Muscle of leg (tissue), 11 donors: ENCODE data around the gene APP. TPM values are rescaled to one million over a fixed set of nuclear protein-coding genes. Genes with fewer than 3 reads are reported as not detected.
"Not testable (repeated sequence)": the region's sequence is repeated elsewhere in the genome, so short reads cannot be mapped to it uniquely, and the experiment has no call there.

Source experiments
- DNase-seq: peaks from one replicate; pipeline ENCODE4 v3.0.0; 2013
- H3K27ac ChIP-seq: one replicate; pipeline ENCODE4 v1.5.1; 2013; ENCODE audit warnings: mild to moderate bottlenecking, low read length, control low read depth
- H3K27me3 ChIP-seq: one replicate; pipeline ENCODE4 v1.6.1; 2013; ENCODE audit warnings: low read length; ENCODE audit not compliant: control insufficient read depth, insufficient read depth
- H3K36me3 ChIP-seq: one replicate; pipeline ENCODE4 v1.6.1; 2013; ENCODE audit warnings: low read length; ENCODE audit not compliant: control insufficient read depth, insufficient read depth
- H3K4me1 ChIP-seq: one replicate; pipeline ENCODE4 v1.6.1; 2013; ENCODE audit warnings: low read length; ENCODE audit not compliant: control insufficient read depth, insufficient read depth
- H3K4me3 ChIP-seq: one replicate; pipeline ENCODE4 v1.5.1; 2013; ENCODE audit warnings: low read length, control low read depth
- H3K9me3 ChIP-seq: replicated peaks from 2 replicates; pipeline ENCODE4 v1.6.1; 2013; ENCODE audit warnings: low read depth, low read length; ENCODE audit not compliant: control insufficient read depth
- WGBS: methylation state at CpG from one replicate; pipeline ENCODE4 v1.1.5; 2013; ENCODE audit warnings: missing lambda C conversion rate; ENCODE audit not compliant: insufficient coverage; 5-methylcytosine and 5-hydroxymethylcytosine counted together
- polyA plus RNA-seq, 8 donors: library from polyadenylated mRNA; unstranded; fragments of 120-200 nt; gene quantifications; one replicate each; pipeline versions ENCODE4 v1.2.1 to v1.2.3, GENCODE V29; 2013; ENCODE audit warnings: inconsistent platforms in 1 of 8, low replicate concordance in 1 of 8; ENCODE audit not compliant: insufficient read length in 8 of 8, insufficient read depth in 1 of 8
- total RNA-seq: library from RNA; stranded (reverse); fragments of 120-200 nt; gene quantifications from one replicate; pipeline ENCODE4 v1.2.4, GENCODE V29; 2013

APP gene
- total and polyA plus RNA-seq, 9 donors = 154 to 476 (median 322) TPM

- no peaks in the 10 kb centered on the region for H3K36me3 ChIP-seq
- H3K4me1 ChIP-seq = no peaks in the 10 kb centered on the region
- no peaks in the 10 kb centered on the region for H3K27me3 ChIP-seq
- no peak overlapping the region for H3K27ac ChIP-seq
- peak; percentile 62 for DNase-seq
- no peak overlapping the region for H3K4me3 ChIP-seq
- 19% methylated on average over 2 of the region's 3 CpGs for WGBS
- no peaks in the 10 kb centered on the region for H3K9me3 ChIP-seq
These were observed 129.0 kb downstream of the APP start for GRCh38 chr21:26041431-26042180.

GRCh38 chr21:26036916-26037315 is 133.7 kb downstream of the APP start:
- DNase-seq = no peak
- no peak overlapping the region for H3K27ac ChIP-seq
- H3K27me3 ChIP-seq = no peaks in the 10 kb centered on the region
- H3K4me1 ChIP-seq = no peaks in the 10 kb centered on the region
- peaks cover under 1% of the 10 kb centered on the region for H3K36me3 ChIP-seq
- H3K4me3 ChIP-seq = no peak overlapping the region
- WGBS = no CpG with 5 or more reads among the region's 4 CpGs
- H3K9me3 ChIP-seq = no peaks in the 10 kb centered on the region

- H3K27ac ChIP-seq = no peak overlapping the region
- no CpG with 5 or more reads among the region's 2 CpGs for WGBS
- no peaks in the 10 kb centered on the region for H3K27me3 ChIP-seq
- H3K4me1 ChIP-seq = no peaks in the 10 kb centered on the region
- H3K4me3 ChIP-seq = no peak overlapping the region
- H3K36me3 ChIP-seq = peaks cover 6% of the 10 kb centered on the region
- no peaks in the 10 kb centered on the region for H3K9me3 ChIP-seq
- no peak for DNase-seq
These were observed 138.3 kb downstream of the APP start for GRCh38 chr21:26032263-26032662.

GRCh38 chr21:26028183-26028582 is 142.4 kb downstream of the APP start:
- DNase-seq = no peak

GRCh38 chr21:26027696-26028095 is 142.9 kb downstream of the APP start:
- Histone ChIP-seq H3K36me3 (peaks cover 6% of the 10 kb centered on the region), H3K4me3 (no peak overlapping the region), H3K27ac (no peak overlapping the region), H3K27me3 (no peaks in the 10 kb centered on the region), H3K4me1 (no peaks in the 10 kb centered on the region), H3K9me3 (no peaks in the 10 kb centered on the region)
- 94% methylated on average over 5 of the region's 8 CpGs for WGBS
- no peak for DNase-seq

More at GRCh38 chr21:26028183-26028582, 142.4 kb downstream of the APP start:
- no peak overlapping the region for H3K27ac ChIP-seq
- H3K27me3 ChIP-seq = no peaks in the 10 kb centered on the region
- no peaks in the 10 kb centered on the region for H3K4me1 ChIP-seq
- 100% methylated on average over 1 of the region's 4 CpGs for WGBS
- H3K36me3 ChIP-seq = peaks cover 6% of the 10 kb centered on the region
- H3K9me3 ChIP-seq = no peaks in the 10 kb centered on the region
- H3K4me3 ChIP-seq = no peak overlapping the region

- WGBS = no CpG with 5 or more reads among the region's 9 CpGs
- Histone ChIP-seq H3K27me3 (no peaks in the 10 kb centered on the region), H3K4me1 (no peaks in the 10 kb centered on the region), H3K27ac (no peak overlapping the region), H3K9me3 (no peaks in the 10 kb centered on the region), H3K4me3 (no peak overlapping the region), H3K36me3 (peaks cover 11% of the 10 kb centered on the region)
- peak; percentile 34 for DNase-seq
These were observed 144.7 kb downstream of the APP start for GRCh38 chr21:26025536-26026512.

- not testable (repeated sequence) for H3K4me3 ChIP-seq, H3K4me1 ChIP-seq, H3K27ac ChIP-seq, H3K27me3 ChIP-seq, H3K36me3 ChIP-seq, DNase-seq, H3K9me3 ChIP-seq
- WGBS = no CpG with 5 or more reads among the region's 4 CpGs
These were observed 147.2 kb downstream of the APP start for GRCh38 chr21:26023406-26023805.

GRCh38 chr21:26022598-26023337 is 147.8 kb downstream of the APP start:
- H3K4me3 ChIP-seq, H3K9me3 ChIP-seq, DNase-seq, H3K27me3 ChIP-seq, H3K36me3 ChIP-seq, H3K27ac ChIP-seq, H3K4me1 ChIP-seq: not testable (repeated sequence)
- WGBS = 100% methylated on average over 4 of the region's 6 CpGs

GRCh38 chr21:26020510-26020909 is 150.1 kb downstream of the APP start:
- Histone ChIP-seq H3K9me3 (no peaks in the 10 kb centered on the region), H3K27ac (no peak overlapping the region), H3K27me3 (no peaks in the 10 kb centered on the region), H3K36me3 (peaks cover 8% of the 10 kb centered on the region), H3K4me3 (no peak overlapping the region), H3K4me1 (no peaks in the 10 kb centered on the region)
- DNase-seq = no peak
- no CpG with 5 or more reads among the region's 1 CpG for WGBS

- Histone ChIP-seq H3K4me1 (no peaks in the 10 kb centered on the region), H3K27me3 (no peaks in the 10 kb centered on the region), H3K36me3 (peaks cover 8% of the 10 kb centered on the region), H3K4me3 (no peak overlapping the region), H3K9me3 (no peaks in the 10 kb centered on the region), H3K27ac (no peak overlapping the region)
- no peak for DNase-seq
- no CpG with 5 or more reads among the region's 4 CpGs for WGBS
These were observed 150.5 kb downstream of the APP start for GRCh38 chr21:26020081-26020480.
